SU-DHL-6 (cell line): Measurements from ENCODE around the gene SRP68.

Source experiments
- CTCF ChIP-seq: fragments of 200-600 bp; sonication (generic); IDR thresholded peaks from one replicate; pipeline ENCODE4 v1.5.1; 2017; ENCODE audit warnings: antibody characterized with exemption, mild to moderate bottlenecking, low read length, moderate library complexity; ENCODE audit not compliant: insufficient read depth, poor library complexity, severe bottlenecking
- EZH2phosphoT487 ChIP-seq: fragments of 200-600 bp; sonication (generic), shearing (Covaris generic); conservative IDR thresholded peaks from 2 replicates; pipeline ENCODE4 v1.6.1; 2018; ENCODE audit warnings: mild to moderate bottlenecking, antibody characterized with exemption, low read length, moderate library complexity, mixed read lengths

- no peak for TF ChIP-seq EZH2phosphoT487
- no peak for TF ChIP-seq CTCF
These were observed 32.0 kb upstream of the SRP68 start for GRCh38 chr17:76104140-76104895.
